ENCODE measurements around the gene ARL2.

Gene ARL2

GRCh38 chr11:65051398-65051858, 37.5 kb downstream of the ARL2 start:
- DNase-seq = no peak

- DNase-seq = peak in 1 of 2 experiments; percentile 22
These were observed 40.0 kb downstream of the ARL2 start for GRCh38 chr11:65053827-65054508.

GRCh38 chr11:65055538-65055937, 41.6 kb downstream of the ARL2 start:
- no peak for DNase-seq

DNA sequence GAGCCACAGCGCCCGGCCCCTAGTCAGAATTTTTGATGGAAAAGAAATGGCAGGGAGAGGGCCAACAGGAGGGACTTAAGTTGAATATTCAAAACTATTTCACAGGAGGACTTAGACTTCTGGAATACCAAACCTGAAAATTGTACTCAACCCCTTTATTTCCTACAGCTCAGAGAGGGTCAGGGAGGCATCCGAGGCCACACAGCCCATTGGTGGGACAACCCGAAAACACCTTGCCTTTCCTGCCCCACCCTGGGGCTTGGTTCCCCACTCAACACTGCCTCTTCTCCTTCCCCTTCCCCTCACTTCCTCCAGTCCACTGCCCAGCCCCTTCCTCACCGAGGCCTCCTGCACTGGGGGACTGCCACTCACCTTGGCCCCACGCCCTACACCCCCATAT, 43.0 kb downstream of the ARL2 start:
- DNase-seq = no peak

DNA sequence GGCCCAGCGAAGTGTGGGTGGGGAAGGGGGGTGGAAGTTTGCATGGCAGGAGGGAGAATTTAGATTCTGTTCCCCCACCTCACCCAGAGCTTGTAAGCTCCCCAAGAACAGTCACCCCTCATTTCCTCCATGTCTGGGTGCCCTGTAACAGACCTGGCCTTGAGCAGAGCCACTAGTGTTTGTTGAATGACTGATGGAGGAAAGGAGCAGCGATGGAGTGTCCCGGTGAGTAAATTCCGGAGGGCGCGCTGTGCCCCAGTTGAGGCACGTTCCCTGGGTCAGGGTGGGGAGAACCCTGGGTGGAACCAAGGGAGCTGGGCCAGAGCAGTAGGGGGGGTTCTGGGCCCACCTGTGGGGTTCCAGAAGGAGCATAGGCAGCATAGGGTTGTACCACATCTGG, 43.6 kb downstream of the ARL2 start:
- DNase-seq = no peak

DNA sequence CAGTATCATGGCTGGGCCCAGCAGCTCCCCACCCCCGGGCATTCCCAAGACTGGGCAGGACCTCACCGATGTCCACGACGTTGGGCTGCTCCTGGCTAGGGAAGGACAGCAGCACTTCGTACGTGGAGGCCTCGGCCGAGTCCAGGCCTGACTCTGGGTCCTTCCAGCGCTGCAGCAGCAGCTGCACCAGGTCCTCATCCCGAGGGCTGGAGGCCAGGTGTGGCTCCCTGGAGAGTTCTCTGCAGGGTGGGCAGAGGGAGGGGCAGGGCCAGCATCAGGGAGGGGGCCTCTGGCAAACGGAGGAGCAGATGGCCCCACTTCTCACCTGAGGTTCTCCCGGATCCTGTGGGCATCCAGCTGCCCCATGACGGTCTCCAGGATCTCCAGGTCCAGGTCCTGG, 44.1 kb downstream of the ARL2 start:
- DNase-seq = no peak

DNA sequence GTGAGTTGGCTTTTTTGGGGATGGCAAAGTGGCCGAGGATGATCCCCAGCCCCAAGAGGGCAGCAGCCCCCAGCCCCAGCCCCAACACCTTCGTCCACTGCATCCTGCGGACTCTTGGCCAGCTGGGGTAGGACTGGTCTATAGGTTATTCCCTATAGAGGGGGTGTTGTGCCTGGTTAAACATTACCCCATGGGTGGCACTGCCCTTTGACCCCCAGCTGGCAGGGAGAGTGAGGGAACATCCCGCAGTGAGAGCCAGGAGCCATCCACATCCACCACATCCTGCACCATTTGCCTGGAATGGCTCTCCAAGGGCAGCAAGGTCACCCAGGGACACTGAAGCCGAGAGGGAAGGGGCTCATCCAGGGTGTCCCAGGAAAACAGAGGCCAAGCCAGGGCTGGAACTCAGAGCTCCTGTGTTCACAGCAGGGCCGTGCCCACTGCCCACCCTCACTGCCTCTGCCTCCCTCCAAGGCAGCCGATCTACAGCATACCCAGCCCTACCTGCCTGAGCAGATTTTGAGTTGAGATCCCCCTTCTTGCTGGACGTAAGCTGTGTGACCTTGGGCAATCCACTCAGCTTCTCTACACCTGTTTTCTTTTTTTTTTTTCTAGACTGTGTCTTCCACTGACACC, 44.6 kb downstream of the ARL2 start, which contains the start of gene NAALADL1:
Gene NAALADL1 (minus strand): TSS at position 135 of the 636 bp plus-strand sequence. CDS start 32 bp downstream, at position 103.
- DNase-seq = no peak

- DNase-seq = no peak
These were observed 45.6 kb downstream of the ARL2 start for GRCh38 chr11:65059523-65059922.

- DNase-seq = no peak
These were observed 46.2 kb downstream of the ARL2 start for GRCh38 chr11:65059959-65060824.

- DNase-seq = no peak
These were observed 47.0 kb downstream of the ARL2 start for GRCh38 chr11:65060913-65061408.

DNA sequence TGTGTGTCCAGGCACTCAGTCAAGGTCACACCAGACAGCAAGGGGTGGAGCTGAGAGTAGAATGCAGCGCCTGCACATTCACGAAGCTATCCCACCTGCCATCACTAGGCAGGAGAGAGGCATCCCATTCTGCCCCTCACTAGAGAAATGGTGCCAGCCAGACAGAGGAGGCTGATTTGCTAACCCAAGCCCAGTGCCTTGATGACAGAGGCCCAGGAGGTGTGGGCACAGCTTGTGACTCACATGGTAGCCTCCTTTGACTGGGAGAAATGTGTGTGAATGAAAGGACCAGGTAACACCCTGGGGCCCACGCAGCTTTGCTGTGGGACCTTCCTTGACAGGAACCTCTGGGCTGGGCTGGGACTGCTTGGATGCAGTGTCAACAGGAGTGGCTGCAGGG, 49.6 kb downstream of the ARL2 start:
- no peak for DNase-seq

DNA sequence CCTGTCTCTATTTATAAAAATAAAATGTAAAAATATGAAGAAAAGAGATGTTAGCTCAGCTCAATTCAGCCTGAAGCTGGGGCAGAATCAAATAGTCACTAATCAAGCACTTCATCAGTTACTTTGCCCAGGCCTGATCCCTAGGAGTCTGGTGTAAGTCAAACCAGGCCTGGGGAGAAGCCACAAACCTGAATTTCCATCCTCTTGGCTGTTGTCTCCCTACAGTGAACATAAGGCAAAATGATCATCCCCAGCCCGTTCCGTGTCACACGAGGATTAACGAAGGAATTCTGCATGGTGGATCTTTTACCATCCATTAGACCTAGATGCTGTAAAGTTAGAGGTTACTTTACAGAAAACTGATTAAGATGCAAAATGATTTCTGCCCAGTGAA, 50.9 kb downstream of the ARL2 start:
- DNase-seq = no peak

GRCh38 chr11:65065851-65066250, 51.9 kb downstream of the ARL2 start:
- DNase-seq = no peak

DNA sequence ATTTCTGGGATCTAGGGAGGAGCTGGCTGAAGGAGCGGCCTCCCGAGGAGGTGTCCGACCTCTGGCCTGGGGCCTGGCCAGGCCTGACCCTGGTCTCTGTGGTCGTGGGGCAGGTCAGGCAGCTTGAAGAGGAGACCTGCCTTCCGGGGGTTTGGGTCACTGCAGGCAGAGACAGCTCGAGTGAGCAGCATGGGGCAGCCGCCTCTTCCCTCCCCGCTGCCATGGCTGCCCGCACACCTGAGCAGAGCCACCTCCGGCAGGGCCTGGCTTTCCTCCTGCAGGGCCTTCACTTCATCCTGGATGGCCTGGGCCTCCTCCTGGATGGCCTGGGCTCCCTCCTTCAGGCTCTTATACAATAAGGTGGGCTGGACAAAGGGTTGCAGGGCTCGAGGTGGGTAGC, 52.4 kb downstream of the ARL2 start:
- DNase-seq = no peak

DNA sequence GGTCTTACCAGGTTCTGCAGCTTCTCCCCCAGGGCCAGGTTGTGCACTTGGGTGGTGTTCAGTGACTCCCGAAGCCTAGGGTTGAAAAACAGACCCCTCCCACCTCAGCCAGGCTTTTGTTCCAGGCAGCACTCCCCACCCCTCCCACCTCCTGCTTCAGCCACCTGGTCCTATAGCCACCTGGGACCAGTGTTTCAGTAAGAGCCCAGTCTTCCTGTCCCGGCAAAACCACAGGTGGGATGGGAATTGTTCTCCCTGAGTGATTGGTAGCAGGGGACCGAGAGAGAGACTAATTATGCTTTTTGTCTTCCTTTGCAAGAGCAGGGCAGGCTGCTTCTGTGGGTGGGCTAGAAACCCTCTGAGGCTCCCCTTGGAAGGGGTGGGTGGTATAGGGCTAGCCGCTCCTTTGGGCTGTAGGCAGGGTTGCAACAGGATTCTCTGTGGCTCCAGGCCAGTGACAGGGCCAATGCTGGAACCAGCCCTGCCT, 52.9 kb downstream of the ARL2 start:
- no peak for DNase-seq

- DNase-seq = no peak
These were observed 53.5 kb downstream of the ARL2 start for GRCh38 chr11:65067446-65067845.

- DNase-seq = no peak
These were observed 55.3 kb downstream of the ARL2 start for GRCh38 chr11:65069217-65069616.

All from activated CD4-positive, alpha-beta T cell treated with anti-CD3 and anti-CD28 coated beads, Interleukin-2, amount 50 U/mL, for 4 hours (primary cell).